GM21423 (cell line): ENCODE measurements around the gene TMEM52.
A peak's percentile ranks its signal among the peaks of the same experiment; 100 is the strongest.

Experiments used
- ATAC-seq: cut with Tn5 transposase; IDR thresholded peaks from one replicate; pipeline ENCODE4 v1.9.1; 2021; ENCODE audit warnings: mild to moderate bottlenecking, moderate library complexity; ENCODE audit not compliant: unreplicated experiment

Gene TMEM52

GRCh38 chr1:1928231-1929101 lies 9.4 kb upstream of the TMEM52 start:
- ATAC-seq: no peak

GRCh38 chr1:1927751-1928150 lies 8.7 kb upstream of the TMEM52 start:
- ATAC-seq: no peak

- no peak for ATAC-seq
Measured at GRCh38 chr1:1926886-1927660, 8.0 kb upstream of the TMEM52 start.

GRCh38 chr1:1926346-1926811 lies 7.3 kb upstream of the TMEM52 start:
- ATAC-seq: no peak

GRCh38 chr1:1925437-1926345 lies 6.6 kb upstream of the TMEM52 start:
- ATAC-seq: no peak

- no peak for ATAC-seq
Measured at GRCh38 chr1:1924849-1925248, 5.8 kb upstream of the TMEM52 start.

- no peak for ATAC-seq
Measured at GRCh38 chr1:1924386-1924785, 5.3 kb upstream of the TMEM52 start.

GRCh38 chr1:1922956-1923833 lies 4.1 kb upstream of the TMEM52 start:
- no peak for ATAC-seq

- ATAC-seq: no peak
Measured at GRCh38 chr1:1922702-1922955, 3.5 kb upstream of the TMEM52 start.

- no peak for ATAC-seq
Measured at GRCh38 chr1:1921901-1922701, 3.0 kb upstream of the TMEM52 start.

- ATAC-seq: no peak
Measured at GRCh38 chr1:1921459-1921862, 2.4 kb upstream of the TMEM52 start.

GRCh38 chr1:1920608-1921458 lies 1.8 kb upstream of the TMEM52 start:
- ATAC-seq: no peak

- ATAC-seq: no peak
Measured at GRCh38 chr1:1920057-1920607, 1.1 kb upstream of the TMEM52 start.

- peak; percentile 80 for ATAC-seq
Measured at GRCh38 chr1:1919304-1920056, 401 bp upstream of the TMEM52 start.

- no peak for ATAC-seq
Measured at GRCh38 chr1:1917995-1918900, 831 bp downstream of the TMEM52 start.

GRCh38 chr1:1917304-1917976 lies 1.6 kb downstream of the TMEM52 start:
- ATAC-seq: no peak
